WI38 (cell line): ENCODE measurements around the gene TRIM26.

Experiments
- H3K4me3 ChIP-seq: 2 replicates; pipeline ENCODE4 v1.5.1; 2011; ENCODE audit warnings: low read depth, mild to moderate bottlenecking, control low read depth, low read length
- TF ChIP-seq, protein P1 (sequence below): IDR thresholded peaks from 2 replicates; pipeline ENCODE4 v1.5.1; 2012; ENCODE audit warnings: low read depth, mild to moderate bottlenecking, control low read depth, low read length

Gene TRIM26

DNA sequence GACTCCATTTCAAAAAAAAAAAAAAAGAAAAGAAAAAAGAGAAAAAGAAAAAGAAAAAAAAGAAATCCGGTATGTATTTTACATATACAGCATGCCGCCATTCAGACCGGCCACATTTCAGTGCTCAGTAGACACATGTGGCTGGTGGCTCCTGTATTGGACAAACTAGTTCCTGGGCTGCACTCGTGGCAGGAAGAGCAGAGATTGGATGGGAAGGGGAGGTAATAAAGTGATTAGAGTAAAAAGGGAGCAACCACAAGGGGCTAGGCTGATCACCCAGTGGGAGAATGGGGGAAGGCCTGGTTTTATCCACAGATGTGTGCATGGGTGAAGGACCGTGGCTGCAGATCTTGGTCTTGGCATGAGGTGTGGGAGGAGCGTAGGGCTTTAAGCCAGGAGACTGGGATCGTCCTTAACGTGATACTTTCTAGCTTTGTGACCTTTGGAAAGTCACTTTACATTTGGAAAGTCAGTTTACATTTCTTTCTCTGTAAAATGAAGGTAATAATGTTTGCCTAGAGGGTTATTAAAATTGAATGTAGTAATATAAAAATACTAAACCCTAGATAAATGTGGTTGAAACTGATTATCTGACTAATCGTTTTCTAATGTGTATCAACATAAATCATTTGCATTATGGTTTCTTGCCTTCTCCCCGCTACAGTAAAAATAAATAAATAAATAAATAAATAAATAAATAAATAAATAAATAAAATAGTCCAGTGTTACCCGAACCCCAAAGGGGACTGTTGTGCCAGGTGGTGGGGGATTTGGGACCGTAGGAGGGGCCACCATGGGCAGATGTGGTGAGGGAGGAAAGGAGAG is 50.7 kb downstream of the TRIM26 start:
- TF ChIP-seq, protein P1, sequence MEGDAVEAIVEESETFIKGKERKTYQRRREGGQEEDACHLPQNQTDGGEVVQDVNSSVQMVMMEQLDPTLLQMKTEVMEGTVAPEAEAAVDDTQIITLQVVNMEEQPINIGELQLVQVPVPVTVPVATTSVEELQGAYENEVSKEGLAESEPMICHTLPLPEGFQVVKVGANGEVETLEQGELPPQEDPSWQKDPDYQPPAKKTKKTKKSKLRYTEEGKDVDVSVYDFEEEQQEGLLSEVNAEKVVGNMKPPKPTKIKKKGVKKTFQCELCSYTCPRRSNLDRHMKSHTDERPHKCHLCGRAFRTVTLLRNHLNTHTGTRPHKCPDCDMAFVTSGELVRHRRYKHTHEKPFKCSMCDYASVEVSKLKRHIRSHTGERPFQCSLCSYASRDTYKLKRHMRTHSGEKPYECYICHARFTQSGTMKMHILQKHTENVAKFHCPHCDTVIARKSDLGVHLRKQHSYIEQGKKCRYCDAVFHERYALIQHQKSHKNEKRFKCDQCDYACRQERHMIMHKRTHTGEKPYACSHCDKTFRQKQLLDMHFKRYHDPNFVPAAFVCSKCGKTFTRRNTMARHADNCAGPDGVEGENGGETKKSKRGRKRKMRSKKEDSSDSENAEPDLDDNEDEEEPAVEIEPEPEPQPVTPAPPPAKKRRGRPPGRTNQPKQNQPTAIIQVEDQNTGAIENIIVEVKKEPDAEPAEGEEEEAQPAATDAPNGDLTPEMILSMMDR = no peak
- no peak overlapping the region for H3K4me3 ChIP-seq

DNA sequence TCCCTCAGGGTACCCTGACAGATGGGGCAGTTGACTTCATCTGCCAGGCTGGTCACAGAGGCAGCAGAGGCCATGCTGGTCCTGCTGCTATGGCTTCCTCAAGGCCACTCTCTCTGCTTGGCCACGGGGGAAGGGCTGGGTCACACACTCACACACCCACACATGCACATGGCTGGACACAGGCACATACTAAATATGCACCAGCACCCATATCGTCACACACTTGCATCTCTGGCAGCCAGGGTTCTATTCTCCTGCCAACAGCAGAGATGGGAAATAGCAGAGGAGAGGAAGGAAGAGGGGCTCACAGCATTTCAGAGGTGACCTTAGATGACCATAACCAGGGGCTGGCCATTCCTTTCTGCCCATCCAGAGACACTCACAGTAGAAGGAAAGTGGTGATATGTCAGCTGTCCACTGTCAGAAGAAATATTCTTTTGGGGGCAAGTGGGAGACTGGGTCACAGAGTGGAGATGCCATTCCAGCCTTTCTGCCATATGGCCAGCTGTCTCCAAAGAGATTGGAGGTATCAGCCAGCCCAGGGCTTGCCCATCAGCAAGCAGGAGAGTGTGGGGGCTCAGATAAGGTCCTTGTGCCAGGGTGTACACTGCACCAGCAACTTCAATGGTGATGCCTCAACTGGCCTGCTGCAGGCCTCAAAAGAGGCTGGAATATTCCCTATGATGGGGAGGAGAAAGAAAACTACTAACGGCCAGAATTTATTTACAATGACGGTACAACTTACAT is 52.2 kb downstream of the TRIM26 start, which contains the start of gene TRIM10:
TSS of gene TRIM10 (minus strand) at position 427 of the 747 bp plus-strand sequence. CDS start at position 74, 353 bp downstream.
- H3K4me3 ChIP-seq = no peak within 1 kb of the TSS
- TF ChIP-seq, protein P1 = no peak

DNA sequence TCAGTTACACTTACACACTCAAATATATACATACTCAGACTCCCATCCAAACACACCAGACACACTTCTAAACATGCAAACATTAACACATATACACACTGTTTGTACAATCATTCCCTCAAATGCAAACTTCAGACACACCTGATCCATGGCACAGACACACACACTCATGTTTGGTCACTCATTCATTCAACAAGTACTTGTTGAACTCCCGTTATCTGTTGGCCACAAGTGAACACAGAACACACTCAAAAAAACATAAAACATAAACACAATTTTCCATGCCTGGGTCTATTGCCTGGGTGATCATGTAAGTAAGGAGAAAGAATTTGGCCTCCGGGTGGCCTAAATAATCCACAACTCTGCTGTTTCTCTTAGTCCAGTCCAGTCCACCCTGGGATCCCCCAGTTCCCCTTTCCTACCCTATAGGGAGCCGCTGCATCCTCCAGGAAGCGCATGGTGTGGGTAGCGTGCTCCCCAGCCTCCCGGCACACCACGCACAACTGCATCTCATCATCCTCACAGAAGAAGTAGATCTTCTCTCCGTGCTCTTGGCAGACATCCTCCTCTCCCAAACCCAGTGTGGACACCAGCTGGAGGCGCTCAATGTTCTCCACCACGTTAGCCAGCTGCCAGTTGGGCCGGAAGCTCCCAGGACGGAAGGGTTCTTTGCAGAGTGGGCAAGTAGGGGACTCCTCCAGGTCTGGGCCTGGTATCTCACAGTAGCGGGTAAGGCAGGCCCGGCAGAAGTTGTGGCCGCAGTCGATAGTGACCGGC is 53.0 kb downstream of the TRIM26 start:
- TF ChIP-seq, protein P1 = no peak
- no peak overlapping the region for H3K4me3 ChIP-seq

DNA sequence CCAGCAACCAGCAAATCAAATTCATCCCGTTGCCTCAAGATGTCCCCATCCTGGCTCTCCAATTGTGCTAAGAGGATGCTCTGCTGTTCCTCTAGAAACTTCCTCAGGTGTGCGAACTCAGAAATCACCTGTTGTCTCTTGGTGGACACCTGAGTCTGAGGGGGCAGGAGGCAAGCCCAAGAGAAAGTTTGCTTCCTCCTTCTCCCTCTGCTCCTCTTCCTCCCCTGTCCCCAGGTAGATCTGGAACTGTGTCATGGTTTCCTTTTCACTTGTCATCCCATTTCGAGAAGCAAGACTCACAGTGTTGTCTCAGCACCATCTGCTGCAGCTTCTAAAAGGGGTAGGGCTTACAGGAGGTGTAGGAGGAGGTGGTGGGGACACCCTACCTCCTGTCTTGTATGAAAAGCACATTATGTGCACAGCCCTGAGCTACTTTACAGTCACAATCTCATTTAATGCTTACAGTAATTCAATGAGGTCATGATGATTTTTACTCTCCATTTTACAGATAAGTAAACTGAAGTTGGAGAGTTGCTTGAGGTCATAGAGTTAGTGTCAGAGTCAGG is 54.6 kb downstream of the TRIM26 start:
- no peak overlapping the region for H3K4me3 ChIP-seq
- TF ChIP-seq, protein P1 = no peak

DNA sequence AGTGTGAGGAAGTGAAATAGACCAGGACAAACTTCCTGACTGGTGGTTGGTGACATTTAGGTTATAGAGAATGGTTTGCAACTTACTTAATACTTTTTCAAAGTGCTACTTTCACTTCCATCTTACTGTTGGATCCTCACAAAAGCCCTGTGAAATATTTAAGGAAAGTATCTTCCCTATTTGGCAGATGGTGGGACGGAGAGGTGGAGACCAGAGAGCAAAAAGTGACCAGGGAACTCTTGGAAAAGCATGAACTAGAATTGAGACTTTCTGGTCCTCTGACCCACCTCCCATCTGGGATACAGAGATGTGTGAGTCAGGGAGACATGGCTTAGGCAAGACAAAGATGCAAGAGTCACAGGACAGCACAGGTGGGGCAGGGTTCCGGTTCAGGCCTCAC is 55.2 kb downstream of the TRIM26 start:
- no peak overlapping the region for H3K4me3 ChIP-seq
- TF ChIP-seq, protein P1 = no peak

DNA sequence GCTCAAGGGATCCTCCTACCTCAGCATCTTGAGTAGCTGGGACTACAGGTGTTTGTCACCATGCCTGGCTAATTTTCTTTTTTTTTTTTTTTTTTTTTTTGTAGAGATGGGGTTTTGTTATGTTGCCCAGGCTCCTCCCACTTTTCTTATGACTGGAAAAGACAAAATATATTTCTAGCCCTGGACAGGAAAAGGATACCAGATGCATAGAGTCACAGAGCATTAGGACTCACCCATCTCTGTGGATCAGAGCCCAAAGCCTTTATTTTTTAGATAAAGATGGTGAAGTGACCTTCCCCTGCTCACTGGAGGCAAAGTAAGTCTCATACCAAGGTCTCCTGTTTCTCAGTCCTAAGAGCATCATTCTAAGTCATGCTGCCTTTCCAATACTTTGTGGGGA is 55.6 kb downstream of the TRIM26 start:
- H3K4me3 ChIP-seq = no peak overlapping the region
- TF ChIP-seq, protein P1 = no peak
